Muscle layer of duodenum (tissue), 2 donors: ENCODE results near the gene NSMCE1.
"Not testable (repeated sequence)": the region's sequence is repeated elsewhere in the genome, so short reads cannot be mapped to it uniquely, and the experiment has no call there.

Experiments used
- H3K27ac ChIP-seq: one replicate; pipeline ENCODE4 v1.7.0; 2013; ENCODE audit warnings: mild to moderate bottlenecking, low read length
- H3K27me3 ChIP-seq: one replicate; pipeline ENCODE4 v1.7.0; 2013; ENCODE audit warnings: low read depth, mild to moderate bottlenecking, control low read depth, low read length
- H3K36me3 ChIP-seq, 2 donors: one replicate each; pipeline ENCODE4 v1.7.0; 2013; ENCODE audit warnings: low read length in 2 of 2, control low read depth in 1 of 2, mild to moderate bottlenecking in 1 of 2; ENCODE audit not compliant: insufficient read depth in 2 of 2, control insufficient read depth in 1 of 2
- H3K4me1 ChIP-seq, 2 donors: one replicate each; pipeline ENCODE4 v1.7.0; 2013; ENCODE audit warnings: low read length in 2 of 2, mild to moderate bottlenecking in 2 of 2, control low read depth in 1 of 2, moderate library complexity in 1 of 2; ENCODE audit not compliant: insufficient read depth in 2 of 2, control insufficient read depth in 1 of 2
- H3K4me3 ChIP-seq, 2 donors: one replicate each; pipeline ENCODE4 v1.7.0; 2013; ENCODE audit warnings: low read length in 2 of 2, low read depth in 1 of 2, mild to moderate bottlenecking in 1 of 2
- H3K9me3 ChIP-seq, 2 donors: one replicate each; pipeline ENCODE4 v1.7.0; 2013; ENCODE audit warnings: low read length in 2 of 2, control low read depth in 1 of 2, mild to moderate bottlenecking in 1 of 2; ENCODE audit not compliant: control insufficient read depth in 1 of 2
- donor health status: healthy.

The NSMCE1 gene

GRCh38 chr16:27248886-27249285, 19.7 kb downstream of the NSMCE1 start:
- H3K4me3 ChIP-seq, H3K27me3 ChIP-seq, H3K4me1 ChIP-seq, H3K9me3 ChIP-seq, H3K36me3 ChIP-seq, H3K27ac ChIP-seq: not testable (repeated sequence)

DNA sequence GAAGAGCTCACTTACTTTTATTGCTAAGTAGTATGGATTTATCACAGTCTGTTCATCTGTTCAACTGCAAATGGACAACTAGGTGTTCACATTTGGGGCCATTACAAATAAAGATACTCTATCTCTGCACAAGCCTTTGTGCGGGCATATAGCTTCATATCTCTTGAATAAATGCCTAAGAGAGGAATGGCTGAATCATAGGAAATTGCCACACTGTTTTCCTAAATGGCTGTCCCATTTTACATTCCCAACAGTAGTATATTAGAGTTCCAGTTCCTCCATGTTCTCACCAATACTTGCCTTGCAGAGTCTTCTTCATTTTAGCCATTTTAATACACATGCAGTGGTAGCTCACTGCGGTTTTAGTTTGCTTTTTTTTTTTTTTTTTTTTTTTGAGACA, 20.5 kb downstream of the NSMCE1 start:
- H3K27ac ChIP-seq, result no peak overlapping the region
- H3K36me3 ChIP-seq, result no peaks in the 10 kb centered on the region
- H3K27me3 ChIP-seq, result no peaks in the 10 kb centered on the region
- no peak overlapping the region for H3K4me3 ChIP-seq
- peaks cover 4 to 18% of the 10 kb centered on the region in 2 donors for H3K4me1 ChIP-seq
- no peaks in the 10 kb centered on the region for H3K9me3 ChIP-seq

DNA sequence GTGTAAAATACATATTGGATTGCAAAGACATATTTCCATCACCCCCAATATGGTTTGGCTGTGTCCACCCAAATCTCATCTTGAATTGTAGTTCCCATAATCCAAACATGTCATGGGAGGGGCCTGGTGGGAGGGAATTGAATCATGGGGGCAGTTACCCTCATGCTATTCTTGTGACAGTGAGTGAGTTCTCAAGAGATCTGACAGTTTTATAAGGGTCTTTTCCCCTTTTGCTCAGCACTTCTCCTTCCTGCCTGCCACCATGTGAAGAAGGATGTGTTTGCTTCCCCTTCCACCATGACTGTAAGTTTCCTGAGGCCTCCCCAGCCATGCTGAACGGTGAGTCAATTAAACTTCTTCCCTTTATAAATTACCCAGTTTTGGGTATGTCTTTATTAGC, 21.5 kb downstream of the NSMCE1 start:
- H3K9me3 ChIP-seq, H3K27me3 ChIP-seq, H3K4me3 ChIP-seq, H3K27ac ChIP-seq, H3K36me3 ChIP-seq: not testable (repeated sequence)
- H3K4me1 ChIP-seq, result peaks cover 5 to 26% of the 10 kb centered on the region in 2 donors

DNA sequence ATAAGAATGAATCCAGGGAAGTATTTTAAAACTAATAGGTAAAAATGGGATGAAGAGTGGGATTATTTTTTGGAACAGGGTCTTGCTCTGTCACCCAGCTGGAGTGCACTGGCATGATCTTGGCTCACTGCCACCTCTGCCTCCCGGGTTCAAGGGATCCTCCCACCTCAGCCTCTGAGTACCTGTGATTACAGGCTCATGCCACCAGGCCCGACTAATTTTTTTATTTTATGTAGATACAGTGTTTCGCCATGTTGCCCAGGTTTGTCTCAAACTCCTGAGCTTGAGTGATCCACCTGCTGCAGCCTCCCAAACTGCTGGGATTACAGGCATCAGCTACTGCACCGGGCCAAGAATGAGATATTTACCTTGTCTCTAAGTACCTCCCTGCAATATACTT, 22.1 kb downstream of the NSMCE1 start:
- Histone ChIP-seq H3K9me3 (no peaks in the 10 kb centered on the region), H3K27ac (no peak overlapping the region), H3K27me3 (no peaks in the 10 kb centered on the region), H3K4me1 (peaks cover 5 to 28% of the 10 kb centered on the region in 2 donors), H3K36me3 (no peaks in the 10 kb centered on the region), H3K4me3 (no peak overlapping the region)

DNA sequence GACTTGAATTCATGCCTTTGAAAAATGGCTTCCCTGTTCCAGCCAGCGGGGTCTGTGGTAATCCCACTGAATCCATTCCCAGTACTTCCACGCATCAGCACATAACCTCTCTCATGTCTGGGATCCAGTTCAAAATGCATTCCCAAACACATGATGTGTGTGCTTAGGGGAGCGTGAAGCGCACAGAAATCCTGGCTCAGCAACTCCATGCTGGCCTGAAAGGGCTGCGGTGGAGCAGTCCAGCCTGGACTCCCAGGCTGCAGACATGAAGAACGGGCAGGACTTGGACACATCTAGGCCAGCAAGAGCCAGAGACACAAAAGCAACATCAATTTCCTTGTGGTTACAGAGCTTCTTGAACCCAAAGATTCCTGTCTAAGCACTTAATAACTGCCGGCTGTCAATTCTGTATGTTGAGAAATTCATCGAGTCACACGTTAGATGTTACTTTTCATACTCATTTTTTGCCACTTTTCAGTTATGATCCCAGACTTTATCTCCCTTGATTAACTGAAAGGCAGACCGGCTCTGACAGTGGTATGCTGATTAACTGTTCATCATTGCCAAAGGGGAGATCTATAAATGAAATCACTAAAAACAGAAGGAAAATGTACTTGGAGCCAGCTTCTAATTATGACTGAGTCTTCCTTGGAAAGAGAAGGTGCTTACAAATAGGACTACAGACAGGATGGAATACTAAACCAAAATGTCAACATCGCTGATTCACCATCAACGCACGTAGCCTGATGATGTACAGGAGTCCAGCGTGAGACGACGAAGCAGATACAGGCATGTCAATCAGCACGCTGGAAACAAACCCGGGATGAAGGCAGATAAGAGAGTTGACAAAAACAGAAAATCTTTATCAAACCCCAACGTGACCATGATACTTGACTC, 23.0 kb downstream of the NSMCE1 start:
- Histone ChIP-seq H3K9me3 (no peaks in the 10 kb centered on the region), H3K27me3 (no peaks in the 10 kb centered on the region), H3K36me3 (no peaks in the 10 kb centered on the region), H3K27ac (peak overlapping the region; percentile 78), H3K4me1 (peaks cover 5 to 33% of the 10 kb centered on the region in 2 donors), H3K4me3 (no peak overlapping the region)

GRCh38 chr16:27244363-27244755, 24.2 kb downstream of the NSMCE1 start:
- Histone ChIP-seq H3K27ac (peak overlapping the region; percentile 78), H3K27me3 (no peaks in the 10 kb centered on the region), H3K4me1 (peaks cover 5 to 35% of the 10 kb centered on the region in 2 donors), H3K36me3 (no peaks in the 10 kb centered on the region), H3K4me3 (no peak overlapping the region), H3K9me3 (no peaks in the 10 kb centered on the region)

GRCh38 chr16:27243725-27244362, 24.7 kb downstream of the NSMCE1 start:
- Histone ChIP-seq H3K27ac (peak overlapping the region; percentile 10), H3K9me3 (no peaks in the 10 kb centered on the region), H3K4me3 (no peak overlapping the region), H3K4me1 (peaks cover 5 to 35% of the 10 kb centered on the region in 2 donors), H3K36me3 (no peaks in the 10 kb centered on the region), H3K27me3 (no peaks in the 10 kb centered on the region)

GRCh38 chr16:27242868-27243590, 25.5 kb downstream of the NSMCE1 start:
- Histone ChIP-seq H3K4me1 (peaks cover 5 to 35% of the 10 kb centered on the region in 2 donors), H3K27me3 (no peaks in the 10 kb centered on the region), H3K4me3 (peak overlapping the region; percentile 20 to 38), H3K9me3 (no peaks in the 10 kb centered on the region), H3K36me3 (no peaks in the 10 kb centered on the region), H3K27ac (peak overlapping the region; percentile 82)

GRCh38 chr16:27242398-27242797, 26.2 kb downstream of the NSMCE1 start:
- Histone ChIP-seq H3K9me3 (no peaks in the 10 kb centered on the region), H3K27ac (peak overlapping the region; percentile 82), H3K36me3 (no peaks in the 10 kb centered on the region), H3K4me1 (peaks cover 5 to 35% of the 10 kb centered on the region in 2 donors), H3K4me3 (peak overlapping the region; percentile 20 to 38), H3K27me3 (no peaks in the 10 kb centered on the region)

DNA sequence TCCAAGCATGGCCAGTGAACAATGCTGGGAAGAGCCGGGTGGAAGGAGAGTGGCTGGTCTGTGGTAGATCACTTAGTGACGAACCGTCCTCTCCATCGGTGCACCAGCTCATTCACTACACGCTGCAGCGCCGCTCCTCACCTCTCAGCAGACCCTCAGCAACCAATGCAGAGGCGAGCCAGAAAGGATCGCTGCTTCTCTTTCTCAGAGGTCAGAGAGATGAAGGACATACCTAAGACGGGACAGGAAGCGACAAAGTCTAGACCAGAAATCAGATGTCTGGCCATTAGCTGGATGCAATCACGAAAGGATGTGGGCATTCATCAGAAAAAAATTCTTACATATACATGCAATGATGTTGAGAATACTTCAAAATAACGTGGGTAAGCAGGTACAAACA, 26.9 kb downstream of the NSMCE1 start:
- Histone ChIP-seq H3K27me3 (no peaks in the 10 kb centered on the region), H3K9me3 (no peaks in the 10 kb centered on the region), H3K4me3 (no peak overlapping the region), H3K27ac (peak overlapping the region; percentile 82), H3K36me3 (no peaks in the 10 kb centered on the region), H3K4me1 (peaks cover 5 to 35% of the 10 kb centered on the region in 2 donors)

DNA sequence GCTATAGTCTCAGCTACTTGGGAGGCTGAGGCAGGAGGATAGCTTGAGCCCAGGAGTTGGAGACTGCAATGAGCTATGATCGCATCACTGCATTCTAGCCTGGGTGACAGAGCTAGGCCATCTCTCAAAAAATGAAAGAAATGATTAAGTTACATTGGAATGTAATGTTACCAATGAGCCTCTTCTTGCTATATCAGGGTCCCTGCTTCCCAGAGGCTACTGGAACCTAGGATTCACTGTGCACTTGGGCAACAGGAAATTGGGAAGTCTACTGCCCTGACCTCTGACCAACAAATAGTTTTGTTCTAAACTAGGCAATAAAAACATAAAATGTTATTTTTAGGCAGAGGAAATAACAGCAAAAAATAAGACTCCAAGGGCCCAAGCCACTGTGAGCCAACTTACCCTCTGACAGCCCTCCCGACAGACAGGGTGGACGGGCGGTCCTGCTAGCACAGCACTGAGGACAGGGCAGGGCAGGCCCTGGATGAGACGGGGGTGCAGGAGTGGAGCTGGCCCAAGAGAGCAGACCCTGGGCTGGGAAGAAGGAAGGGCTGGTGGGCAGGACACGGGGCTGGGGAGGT, 27.5 kb downstream of the NSMCE1 start:
- Histone ChIP-seq H3K4me3 (no peak overlapping the region), H3K36me3 (no peaks in the 10 kb centered on the region), H3K27ac (peak overlapping the region; percentile 29), H3K4me1 (peaks cover 5 to 35% of the 10 kb centered on the region in 2 donors), H3K27me3 (no peaks in the 10 kb centered on the region), H3K9me3 (no peaks in the 10 kb centered on the region)
